A204.1 (cell line): Measurements from ENCODE around the gene UBE2D3.
"Not testable (repeated sequence)": the region's sequence is repeated elsewhere in the genome, so short reads cannot be mapped to it uniquely, and the experiment has no call there.

Experiments used
- FAIRE-seq: peaks from 2 replicates; lab custom pipeline; 2012; peaks lifted over from hg19 to GRCh38; lab: Jason Lieb, UNC

The UBE2D3 gene

GRCh38 chr4:102826890-102827673 is at the start of gene UBE2D3:
Gene UBE2D3, minus strand, starts transcription at chr4:102827551. Its CDS starts 1,043 bp downstream, at chr4:102826508.
- no peak for FAIRE-seq

GRCh38 chr4:102871772-102872171 is 44.4 kb upstream of the UBE2D3 start:
- no peak for FAIRE-seq

GRCh38 chr4:102869569-102870197 is 42.3 kb upstream of the UBE2D3 start:
- no peak for FAIRE-seq

GRCh38 chr4:102868781-102869568 is 41.6 kb upstream of the UBE2D3 start, which contains the start of gene CISD2:
Gene CISD2, plus strand, starts transcription at chr4:102868992. Its CDS starts 93 bp downstream, at chr4:102869085.
- no peak for FAIRE-seq

- no peak for FAIRE-seq
Measured at GRCh38 chr4:102868153-102868780, 40.9 kb upstream of the UBE2D3 start.

GRCh38 chr4:102867278-102868152 is 40.2 kb upstream of the UBE2D3 start:
- FAIRE-seq, result no peak

GRCh38 chr4:102865327-102865726 is 38.0 kb upstream of the UBE2D3 start:
- FAIRE-seq, result not testable (repeated sequence)

GRCh38 chr4:102862747-102863146 is 35.4 kb upstream of the UBE2D3 start:
- no peak for FAIRE-seq

- peak; percentile 74 for FAIRE-seq
Measured at GRCh38 chr4:102862016-102862415, 34.7 kb upstream of the UBE2D3 start.

GRCh38 chr4:102860611-102861324 is 33.4 kb upstream of the UBE2D3 start:
- FAIRE-seq, result no peak

GRCh38 chr4:102858828-102859464 is 31.6 kb upstream of the UBE2D3 start:
- no peak for FAIRE-seq

- no peak for FAIRE-seq
Measured at GRCh38 chr4:102850370-102850769, 23.0 kb upstream of the UBE2D3 start.

- no peak for FAIRE-seq
Measured at GRCh38 chr4:102849579-102850104, 22.3 kb upstream of the UBE2D3 start.

- FAIRE-seq, result no peak
Measured at GRCh38 chr4:102847687-102848086, 20.3 kb upstream of the UBE2D3 start.

- no peak for FAIRE-seq
Measured at GRCh38 chr4:102843938-102844337, 16.6 kb upstream of the UBE2D3 start.

- no peak for FAIRE-seq
Measured at GRCh38 chr4:102843273-102843672, 15.9 kb upstream of the UBE2D3 start.

- no peak for FAIRE-seq
Measured at GRCh38 chr4:102842367-102842766, 15.0 kb upstream of the UBE2D3 start.

GRCh38 chr4:102836596-102836995 is 9.2 kb upstream of the UBE2D3 start:
- no peak for FAIRE-seq

- no peak for FAIRE-seq
Measured at GRCh38 chr4:102832667-102833066, 5.3 kb upstream of the UBE2D3 start.

GRCh38 chr4:102832105-102832504 is 4.8 kb upstream of the UBE2D3 start:
- no peak for FAIRE-seq
